ENCODE data around the gene DMD. TPM values are rescaled to one million over a fixed set of nuclear protein-coding genes. Genes with fewer than 3 reads are reported as not detected.

The DMD gene
- total and polyA plus RNA-seq, 2 of the 13 experiments (the other 11 are each of a cell fraction or from before 2014, with no cell fraction given): 17.6 to 25.9 TPM

DNA sequence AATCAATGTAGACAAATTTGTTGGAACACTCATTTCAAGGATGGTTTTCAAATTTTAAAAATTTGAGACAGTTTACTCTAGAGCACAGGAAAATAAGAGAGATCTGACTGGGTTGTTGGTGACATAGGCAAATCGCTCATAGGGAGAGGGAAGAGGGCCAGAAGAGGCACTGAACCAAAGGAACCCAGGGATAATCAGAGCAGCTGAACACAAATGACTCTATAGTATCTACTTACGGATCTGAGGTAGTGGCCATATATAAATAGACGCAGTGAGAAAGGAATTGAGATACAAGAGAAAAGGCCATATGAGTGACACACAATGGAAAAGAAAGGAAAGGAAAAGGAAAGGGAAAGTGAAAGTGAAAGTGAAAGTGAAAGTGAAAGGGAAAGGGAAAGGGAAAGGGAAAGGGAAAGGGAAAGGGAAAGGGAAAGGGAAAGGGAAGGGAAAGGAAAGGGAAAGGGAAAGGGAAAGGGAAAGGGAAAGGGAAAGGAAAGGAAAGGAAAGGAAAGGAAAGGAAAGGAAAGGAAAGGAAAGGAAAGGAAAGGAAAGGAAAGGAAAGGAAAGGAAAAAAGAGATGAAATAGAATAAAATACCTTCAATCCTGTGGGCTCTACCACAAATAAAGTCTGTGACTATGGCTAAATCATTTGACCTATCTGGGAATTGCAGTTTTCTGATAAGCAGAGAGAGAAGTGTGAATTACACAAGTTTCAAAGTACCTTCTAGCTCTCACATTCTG, 759.2 kb downstream of the DMD start:
- DNase-seq (ENCODE audit: low spot score) (no peak), FAIRE-seq (no peak), ATAC-seq (no peak)
- Histone ChIP-seq H3K4me1 (ENCODE audit: insufficient read depth, low read length) (no peaks in the 10 kb centered on the region), H4K20me1 (ENCODE audit: insufficient read depth, low read length) (no peaks in the 10 kb centered on the region), H3K27ac (ENCODE audit: extremely low read length, insufficient read depth, low read length) (no peak overlapping the region), H3K27me3 (ENCODE audit: control insufficient read depth in 1 of 2, insufficient read depth in 2 of 2, low read length in 2 of 2) (no peaks in the 10 kb centered on the region), H3K36me3 (replicated peaks in 1 of 2; ENCODE audit: control insufficient read depth in 1 of 2, insufficient read depth in 2 of 2, low read length in 2 of 2) (no peaks in the 10 kb centered on the region), H2AFZ (ENCODE audit: low read length) (no peak overlapping the region), H3K4me3 (replicated peaks in 1 of 3; ENCODE audit: insufficient read depth in 1 of 3, low read depth in 2 of 3, low read length in 3 of 3) (no peak overlapping the region), H3K9ac (ENCODE audit: insufficient read depth, low read depth, low read length) (no peak overlapping the region), H3K9me3 (ENCODE audit: low read length) (no peaks in the 10 kb centered on the region), H3K79me2 (ENCODE audit: insufficient read depth, low read length) (no peaks in the 10 kb centered on the region), H3K4me2 (ENCODE audit: low read depth, low read length) (no peak overlapping the region)
- BruUV-seq (replicated peaks): no TSS peak
- intact Hi-C loops (cut with micrococcal nuclease; ENCODE audit: unreplicated experiment): no loop called here
- TF ChIP-seq ZNF629 (CRISPR knock-in tag; conservative IDR thresholded peaks at IDR 0.05) (no peak), SMAD3 (CRISPR knock-in tag; IDR thresholded peaks at IDR 0.05) (no peak), GPN1 (CRISPR knock-in tag; IDR thresholded peaks at IDR 0.05; ENCODE audit: borderline replicate concordance) (no peak), HNF4G (IDR thresholded peaks at IDR 0.05; ENCODE audit: borderline replicate concordance, low read depth, low read length) (no peak), HNF4G (CRISPR knock-in tag; IDR thresholded peaks at IDR 0.05; ENCODE audit: borderline replicate concordance, low read depth) (no peak), EP300 (IDR thresholded peaks at IDR 0.05; ENCODE audit: low read depth in 2 of 2, low read length in 2 of 2) (no peak), EP300 (CRISPR knock-in tag; IDR thresholded peaks at IDR 0.05; ENCODE audit: borderline replicate concordance) (no peak), ZFP62 (CRISPR knock-in tag; IDR thresholded peaks at IDR 0.05) (no peak)
- TF ChIP-seq, protein P1, sequence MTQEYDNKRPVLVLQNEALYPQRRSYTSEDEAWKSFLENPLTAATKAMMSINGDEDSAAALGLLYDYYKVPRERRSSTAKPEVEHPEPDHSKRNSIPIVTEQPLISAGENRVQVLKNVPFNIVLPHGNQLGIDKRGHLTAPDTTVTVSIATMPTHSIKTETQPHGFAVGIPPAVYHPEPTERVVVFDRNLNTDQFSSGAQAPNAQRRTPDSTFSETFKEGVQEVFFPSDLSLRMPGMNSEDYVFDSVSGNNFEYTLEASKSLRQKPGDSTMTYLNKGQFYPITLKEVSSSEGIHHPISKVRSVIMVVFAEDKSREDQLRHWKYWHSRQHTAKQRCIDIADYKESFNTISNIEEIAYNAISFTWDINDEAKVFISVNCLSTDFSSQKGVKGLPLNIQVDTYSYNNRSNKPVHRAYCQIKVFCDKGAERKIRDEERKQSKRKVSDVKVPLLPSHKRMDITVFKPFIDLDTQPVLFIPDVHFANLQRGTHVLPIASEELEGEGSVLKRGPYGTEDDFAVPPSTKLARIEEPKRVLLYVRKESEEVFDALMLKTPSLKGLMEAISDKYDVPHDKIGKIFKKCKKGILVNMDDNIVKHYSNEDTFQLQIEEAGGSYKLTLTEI (CRISPR knock-in tag; conservative IDR thresholded peaks at IDR 0.05): no peak
- in situ Hi-C loops (cut with HindIII; ENCODE audit: extremely low pct_ligation_motif_present, low pct_unique_long_range_greater_than_20kb): no loop called here
- 0% methylated on average over 3 of the region's 3 CpGs for WGBS (ENCODE audit: low lambda C conversion rate)
- POLR2A ChIA-PET: no interaction called here
- CTCF ChIA-PET (ENCODE audit: low intra/inter-chr PET ratio, low total read pairs): no interaction called here

Data from HepG2 (cell line).